Ovary (tissue), 9 donors: Measurements from ENCODE around the gene RASGRP3. TPM values are rescaled to one million over a fixed set of nuclear protein-coding genes. Genes with fewer than 3 reads are reported as not detected.

Source experiments
- DNase-seq, 5 donors: peaks; one replicate each; pipeline ENCODE4 v3.0.0-alpha.2; 2019 to 2020
- H3K27ac ChIP-seq, 2 donors: fragments of 200-600 bp; one replicate each; pipeline versions ENCODE4 v1.5.1 to v1.8.0; 2019 to 2022
- H3K27me3 ChIP-seq: fragments of 200-600 bp; one replicate; pipeline ENCODE4 v1.8.0; 2022
- H3K36me3 ChIP-seq: fragments of 200-600 bp; sonication (generic); one replicate; pipeline ENCODE4 v1.5.1; 2019
- H3K4me1 ChIP-seq: one replicate; pipeline ENCODE4 v1.8.1; 2013; ENCODE audit warnings: mild to moderate bottlenecking, moderate library complexity; ENCODE audit not compliant: insufficient read depth
- H3K4me3 ChIP-seq: fragments of 200-600 bp; sonication (generic); one replicate; pipeline ENCODE4 v1.5.1; 2017
- H3K9me3 ChIP-seq, 2 donors: fragments of 200-600 bp in 1 of 2; sonication (generic) in 1 of 2; one replicate each; pipeline versions ENCODE4 v1.5.1 to v1.8.1; 2013 to 2019; ENCODE audit warnings: mild to moderate bottlenecking in 1 of 2, moderate library complexity in 1 of 2
- EP300 ChIP-seq: sonication (generic); formaldehyde crosslinking; IDR thresholded peaks from one replicate; pipeline ENCODE4 v1.6.1; 2017; ENCODE audit warnings: antibody characterized with exemption
- POLR2A ChIP-seq: fragments of 450-650 bp; IDR thresholded peaks from one replicate; pipeline ENCODE4 v1.6.1; 2017; ENCODE audit warnings: antibody characterized with exemption, mild to moderate bottlenecking, moderate library complexity
- WGBS, 3 donors: extraction: QIAGEN DNeasy Blood & Tissue Kit in 1 of 3; methylation state at CpG; one replicate each; pipeline versions ENCODE4 v1.1.5 to v1.1.7; 2013 to 2017; 5-methylcytosine and 5-hydroxymethylcytosine counted together
- intact Hi-C, 4 donors: fragments of 100-400 bp; cut with DNase I; formaldehyde crosslinking; loops; one replicate each; pipeline versions ENCODE4 v1.11.0 to v1.15.1; 2022 to 2023
- polyA plus RNA-seq, 2 donors: library from polyadenylated mRNA; stranded (reverse); fragments of 200-250 nt in 1 of 2; fragments of 350-450 nt in 1 of 2; fragmentation: Illumina TruSeq in 1 of 2; extraction: RNeasy Lipid Tissue Mini Kit (QIAGEN cat#74804) in 1 of 2; gene quantifications; one replicate each; pipeline ENCODE4 v1.2.3, GENCODE V29; 2013 to 2014
- total RNA-seq, 7 donors: library from RNA; depleted of rRNA in 2 of 7; stranded (reverse); fragments of >200 nt in 2 of 7; fragmentation: NEBNext Ultra II Directional in 3 of 7; extraction: Animal tissue kit (Norgen Biotek cat#: 25700) in 3 of 7; gene quantifications; one replicate each; pipeline versions ENCODE4 v1.1.0 to v1.2.4, GENCODE V29; 2016 to 2023
- TF ChIP-seq, protein P1 (sequence below), 3 donors: fragments of 450-650 bp in 2 of 3; fragments of 200-600 bp in 1 of 3; IDR thresholded peaks; one replicate each; pipeline versions ENCODE4 v1.5.1 to v1.8.0; 2016 to 2022; ENCODE audit warnings: antibody characterized with exemption in 3 of 3, mild to moderate bottlenecking in 1 of 3
- donor health status: DM: no; HTN: no; CAD: no; lungs with moderate emphysema.
- donor health status: DM: no; HTN: no; CAD: no.
- donor health status: Bipolar disorder and iron deficiency.
- donor health status: DM: yes; HTN: yes; CAD: no.
- donor health status: DM: no; HTN: no; CAD: no.
- donor health status: DM: yes; HTN: yes; CAD: no.

RASGRP3 gene
- total and polyA plus RNA-seq, 9 donors, result 1.9 to 6.4 (median 3.0) TPM

- no peak for DNase-seq
- TF ChIP-seq, protein P1, sequence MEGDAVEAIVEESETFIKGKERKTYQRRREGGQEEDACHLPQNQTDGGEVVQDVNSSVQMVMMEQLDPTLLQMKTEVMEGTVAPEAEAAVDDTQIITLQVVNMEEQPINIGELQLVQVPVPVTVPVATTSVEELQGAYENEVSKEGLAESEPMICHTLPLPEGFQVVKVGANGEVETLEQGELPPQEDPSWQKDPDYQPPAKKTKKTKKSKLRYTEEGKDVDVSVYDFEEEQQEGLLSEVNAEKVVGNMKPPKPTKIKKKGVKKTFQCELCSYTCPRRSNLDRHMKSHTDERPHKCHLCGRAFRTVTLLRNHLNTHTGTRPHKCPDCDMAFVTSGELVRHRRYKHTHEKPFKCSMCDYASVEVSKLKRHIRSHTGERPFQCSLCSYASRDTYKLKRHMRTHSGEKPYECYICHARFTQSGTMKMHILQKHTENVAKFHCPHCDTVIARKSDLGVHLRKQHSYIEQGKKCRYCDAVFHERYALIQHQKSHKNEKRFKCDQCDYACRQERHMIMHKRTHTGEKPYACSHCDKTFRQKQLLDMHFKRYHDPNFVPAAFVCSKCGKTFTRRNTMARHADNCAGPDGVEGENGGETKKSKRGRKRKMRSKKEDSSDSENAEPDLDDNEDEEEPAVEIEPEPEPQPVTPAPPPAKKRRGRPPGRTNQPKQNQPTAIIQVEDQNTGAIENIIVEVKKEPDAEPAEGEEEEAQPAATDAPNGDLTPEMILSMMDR (IDR thresholded peaks at IDR 0.05), result no peak
- TF ChIP-seq EP300, result no peak
- no peak for TF ChIP-seq POLR2A
- Histone ChIP-seq H3K4me3 (no peak overlapping the region), H3K36me3 (no peaks in the 10 kb centered on the region), H3K27me3 (no peaks in the 10 kb centered on the region), H3K27ac (no peak overlapping the region), H3K4me1 (no peaks in the 10 kb centered on the region), H3K9me3 (no peaks in the 10 kb centered on the region)
- 93 to 95% (median 94%) methylated on average over 6 of the region's 6 CpGs for WGBS, 3 donors
- intact Hi-C loops, result no loop called here
Measured at GRCh38 chr2:33573657-33574056, 97.2 kb downstream of the RASGRP3 start.

DNA sequence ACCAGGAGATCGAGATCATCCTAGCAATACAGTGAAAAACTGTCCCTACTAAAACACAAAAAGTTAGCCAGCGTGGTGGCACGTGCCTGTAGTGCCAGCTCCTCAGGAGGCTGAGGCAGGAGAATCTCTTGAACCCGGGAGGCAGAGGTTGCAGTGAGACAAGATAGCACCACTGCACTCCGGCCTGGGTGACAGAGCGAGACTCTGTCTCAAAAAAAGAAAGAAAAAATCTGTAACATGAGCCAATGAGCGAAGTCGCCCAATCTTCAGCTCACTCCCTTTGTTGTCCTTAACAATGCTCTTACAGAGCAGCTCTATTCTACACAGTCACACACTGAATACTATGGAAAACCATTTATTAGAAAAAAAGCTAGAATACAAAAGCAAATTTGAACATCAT is 100.6 kb downstream of the RASGRP3 start:
- Histone ChIP-seq H3K36me3 (no peaks in the 10 kb centered on the region), H3K27me3 (no peaks in the 10 kb centered on the region), H3K9me3 (no peaks in the 10 kb centered on the region), H3K4me3 (no peak overlapping the region), H3K27ac (no peak overlapping the region), H3K4me1 (no peaks in the 10 kb centered on the region)
- intact Hi-C loops, result no loop called here
- TF ChIP-seq EP300, result no peak
- no peak for TF ChIP-seq POLR2A
- TF ChIP-seq, protein P1 (IDR thresholded peaks at IDR 0.05), result no peak
- DNase-seq, result no peak
- whole genome bisulfite sequencing, 3 donors, result 77 to 88% (median 87%) methylated on average over 8 of the region's 8 CpGs

DNA sequence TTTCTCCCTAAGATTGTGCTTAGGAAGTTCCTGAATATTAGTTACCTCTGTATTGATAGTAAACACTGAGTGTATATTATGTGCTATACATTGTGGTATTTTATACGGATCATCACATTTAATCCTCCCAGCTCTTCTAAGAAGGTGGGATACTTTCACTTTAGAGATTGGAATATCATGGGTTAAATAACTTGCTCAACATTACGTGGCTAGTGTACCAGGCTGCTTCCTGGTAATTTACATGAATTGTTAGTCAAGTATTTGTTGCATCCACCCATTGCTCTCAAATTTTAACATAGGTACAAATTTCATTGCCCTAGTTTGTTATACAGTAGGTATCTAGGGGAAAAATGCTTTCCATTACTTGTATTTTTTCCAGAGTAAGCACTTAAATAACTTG is 101.2 kb downstream of the RASGRP3 start:
- Histone ChIP-seq H3K27ac (no peak overlapping the region), H3K4me3 (no peak overlapping the region), H3K9me3 (no peaks in the 10 kb centered on the region), H3K27me3 (no peaks in the 10 kb centered on the region), H3K36me3 (no peaks in the 10 kb centered on the region), H3K4me1 (no peaks in the 10 kb centered on the region)
- intact Hi-C loops, result no loop called here
- TF ChIP-seq POLR2A (no peak), EP300 (no peak)
- TF ChIP-seq, protein P1 (IDR thresholded peaks at IDR 0.05), result no peak
- WGBS, 3 donors, result 28 to 41% (median 38%) methylated on average over 2 of the region's 2 CpGs
- no peak for DNase-seq

DNA sequence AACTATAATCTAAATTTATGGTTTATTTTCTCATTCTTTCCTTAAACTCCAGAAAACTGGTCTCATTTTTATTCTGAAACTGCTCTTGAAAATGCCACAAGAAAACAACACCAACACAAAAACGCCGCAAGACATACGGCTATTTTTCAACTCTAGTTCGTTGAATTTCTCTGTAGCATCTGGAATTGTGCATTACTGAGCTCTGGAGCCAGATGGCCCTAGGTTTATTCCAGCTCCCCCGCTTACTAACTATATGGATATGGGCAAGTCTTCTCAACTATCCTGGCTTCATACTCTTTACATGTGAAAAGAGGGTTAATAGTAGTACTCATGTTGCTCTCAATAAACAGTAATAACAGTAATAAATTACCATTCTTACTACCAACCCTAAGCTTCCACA is 102.8 kb downstream of the RASGRP3 start:
- no peaks in the 10 kb centered on the region for H3K36me3 ChIP-seq
- H3K4me3 ChIP-seq, result no peak overlapping the region
- 84 to 87% (median 85%) methylated on average over 5 of the region's 5 CpGs for WGBS, 3 donors
- intact Hi-C loops, result no loop called here
- H3K27me3 ChIP-seq, result no peaks in the 10 kb centered on the region
- no peaks in the 10 kb centered on the region for H3K4me1 ChIP-seq
- TF ChIP-seq POLR2A (no peak), EP300 (no peak)
- TF ChIP-seq, protein P1 (IDR thresholded peaks at IDR 0.05), result no peak
- DNase-seq, result no peak
- H3K27ac ChIP-seq, result no peak overlapping the region
- H3K9me3 ChIP-seq, result no peaks in the 10 kb centered on the region
